GM19324 (cell line): ENCODE data around the gene D2HGDH.
A peak's percentile ranks its signal among the peaks of the same experiment; 100 is the strongest.

Experiments
- ATAC-seq: cut with Tn5 transposase; IDR thresholded peaks from one replicate; pipeline ENCODE4 v1.9.1; 2021; ENCODE audit warnings: mild to moderate bottlenecking, moderate library complexity; ENCODE audit not compliant: unreplicated experiment, low FRiP score

D2HGDH gene

GRCh38 chr2:241734467-241735208 lies at the start of gene D2HGDH:
Gene D2HGDH, plus strand, starts transcription at chr2:241734630. Its CDS starts 595 bp downstream, at chr2:241735225.
- peak; percentile 87 for ATAC-seq

GRCh38 chr2:241686324-241686649 lies 48.1 kb upstream of the D2HGDH start:
- ATAC-seq: peak; percentile 13

GRCh38 chr2:241686650-241687425 lies 47.6 kb upstream of the D2HGDH start, which contains the start of gene DTYMK:
Gene DTYMK, minus strand, starts transcription at chr2:241686815. Its CDS starts 32 bp downstream, at chr2:241686783.
- ATAC-seq: peak; percentile 98

- no peak for ATAC-seq
Observed at GRCh38 chr2:241689306-241689705, 45.1 kb upstream of the D2HGDH start.

GRCh38 chr2:241690202-241690717 lies 44.2 kb upstream of the D2HGDH start:
- no peak for ATAC-seq

GRCh38 chr2:241692448-241692847 lies 42.0 kb upstream of the D2HGDH start:
- ATAC-seq: no peak

- no peak for ATAC-seq
Observed at GRCh38 chr2:241695651-241696050, 38.8 kb upstream of the D2HGDH start.

GRCh38 chr2:241701149-241701398 lies 33.4 kb upstream of the D2HGDH start:
- no peak for ATAC-seq

GRCh38 chr2:241701399-241702154 lies 32.9 kb upstream of the D2HGDH start, which contains the start of gene ING5:
Gene ING5, plus strand, starts transcription at chr2:241702039. Its CDS starts 27 bp downstream, at chr2:241702066.
- ATAC-seq: peak; percentile 73

- ATAC-seq: peak; percentile 66
Observed at GRCh38 chr2:241702155-241703031, 32.0 kb upstream of the D2HGDH start.

GRCh38 chr2:241703032-241703604 lies 31.3 kb upstream of the D2HGDH start:
- no peak for ATAC-seq

GRCh38 chr2:241706537-241706936 lies 27.9 kb upstream of the D2HGDH start:
- no peak for ATAC-seq

- no peak for ATAC-seq
Observed at GRCh38 chr2:241708879-241709278, 25.6 kb upstream of the D2HGDH start.

- no peak for ATAC-seq
Observed at GRCh38 chr2:241719093-241719492, 15.3 kb upstream of the D2HGDH start.

- ATAC-seq: no peak
Observed at GRCh38 chr2:241720099-241720498, 14.3 kb upstream of the D2HGDH start.

- ATAC-seq: no peak
Observed at GRCh38 chr2:241720560-241720959, 13.9 kb upstream of the D2HGDH start.

- ATAC-seq: no peak
Observed at GRCh38 chr2:241721852-241722251, 12.6 kb upstream of the D2HGDH start.

- ATAC-seq: no peak
Observed at GRCh38 chr2:241722896-241723454, 11.5 kb upstream of the D2HGDH start.

GRCh38 chr2:241724259-241724974 lies 10.0 kb upstream of the D2HGDH start:
- ATAC-seq: no peak
